ENCODE data around the gene REXO4. TPM values are rescaled to one million over a fixed set of nuclear protein-coding genes. Genes with fewer than 3 reads are reported as not detected.

REXO4 gene
- total RNA-seq, 2 experiments from 2014 or later = 35.7 to 45.5 TPM

GRCh38 chr9:133375116-133375723, 42.6 kb downstream of the REXO4 start:
- H4K20me1 ChIP-seq (ENCODE audit: insufficient read depth, low read length) = peaks cover 21% of the 10 kb centered on the region

GRCh38 chr9:133374612-133375115, 43.1 kb downstream of the REXO4 start:
- no TSS peak for BruUV-seq (replicated peaks)
- Histone ChIP-seq H3K4me2 (ENCODE audit: low read length) (peak overlapping the region; percentile 94), H3K36me3 (ENCODE audit: insufficient read depth, low read length) (peaks cover 40% of the 10 kb centered on the region), H3K4me3 (ENCODE audit: low read depth, low read length, poor library complexity, severe bottlenecking) (peak overlapping the region; percentile 91), H4K20me1 (ENCODE audit: insufficient read depth, low read length) (peaks cover 22% of the 10 kb centered on the region), H3K79me2 (ENCODE audit: insufficient read depth, low read depth, low read length) (peaks cover 62% of the 10 kb centered on the region), H3K9me2 (ENCODE audit: insufficient read depth, low read length) (no peaks in the 10 kb centered on the region), H3K9me3 (ENCODE audit: low read length) (no peaks in the 10 kb centered on the region), H3K27ac (ENCODE audit: low read depth, low read length, poor library complexity, severe bottlenecking) (peak overlapping the region; percentile 67), H3K4me1 (ENCODE audit: insufficient read depth, low read length, poor library complexity, severe bottlenecking) (peaks cover 36% of the 10 kb centered on the region), H2AFZ (ENCODE audit: low read length) (no peak overlapping the region)
- DNase-seq (ENCODE audit: low spot score) = no peak
- TF ChIP-seq EZH2phosphoT487 (IDR thresholded peaks at IDR 0.05; ENCODE audit: borderline replicate concordance, low read depth, low read length) (no peak), CTCF (conservative IDR thresholded peaks at IDR 0.05; ENCODE audit: low read length) (no peak)
- ChIA-PET CTCF (ENCODE audit: unreplicated experiment) (interaction anchor here (1.0 kb wide), 1 partner anchor 18 kb away, joined by 3 read pairs; no protein-coding TSS in a partner anchor), POLR2A (interaction anchor here (1.0 to 1.4 kb wide), 2 partner anchors 21 to 105 kb away, joined by 4 to 5 read pairs; no protein-coding TSS in a partner anchor)
- intact Hi-C loops (cut with micrococcal nuclease; ENCODE audit: unreplicated experiment) = loop anchor here (2.0 kb wide), 1 partner anchor 38 kb away; the partner anchor contains the start of gene SURF6

More at GRCh38 chr9:133375116-133375723, 42.6 kb downstream of the REXO4 start:
- peaks cover 34% of the 10 kb centered on the region for H3K4me1 ChIP-seq (ENCODE audit: insufficient read depth, low read length, poor library complexity, severe bottlenecking)
- H3K9me3 ChIP-seq (ENCODE audit: low read length) = no peaks in the 10 kb centered on the region
- ChIA-PET POLR2A (interaction anchor here (1.4 kb wide), 1 partner anchor 22 kb away, joined by 4 read pairs; no protein-coding TSS in a partner anchor), CTCF (ENCODE audit: unreplicated experiment) (interaction anchor here (1.0 kb wide), 1 partner anchor 18 kb away, joined by 3 read pairs; no protein-coding TSS in a partner anchor)
- peaks cover 35% of the 10 kb centered on the region for H3K36me3 ChIP-seq (ENCODE audit: insufficient read depth, low read length)
- H3K27ac ChIP-seq (ENCODE audit: low read depth, low read length, poor library complexity, severe bottlenecking) = peak overlapping the region; percentile 67
- DNase-seq (ENCODE audit: low spot score) = peak; percentile 65
- H2AFZ ChIP-seq (ENCODE audit: low read length) = no peak overlapping the region
- peak overlapping the region; percentile 91 for H3K4me3 ChIP-seq (ENCODE audit: low read depth, low read length, poor library complexity, severe bottlenecking)
- BruUV-seq (replicated peaks) = no TSS peak
- peak overlapping the region; percentile 94 for H3K4me2 ChIP-seq (ENCODE audit: low read length)
- H3K9me2 ChIP-seq (ENCODE audit: insufficient read depth, low read length) = no peaks in the 10 kb centered on the region
- intact Hi-C loops (cut with micrococcal nuclease; ENCODE audit: unreplicated experiment) = loop anchor here (2.0 kb wide), 1 partner anchor 38 kb away; the partner anchor contains the start of gene SURF6
- TF ChIP-seq EZH2phosphoT487 (IDR thresholded peaks at IDR 0.05; ENCODE audit: borderline replicate concordance, low read depth, low read length) (no peak), CTCF (conservative IDR thresholded peaks at IDR 0.05; ENCODE audit: low read length) (peak; percentile 72)
- H3K79me2 ChIP-seq (ENCODE audit: insufficient read depth, low read depth, low read length) = peaks cover 56% of the 10 kb centered on the region

- Histone ChIP-seq H3K4me2 (ENCODE audit: low read length) (peak overlapping the region; percentile 39; the same call in 1 of the 2 replicates), H3K4me3 (ENCODE audit: low read depth, low read length, poor library complexity, severe bottlenecking) (no peak overlapping the region), H2AFZ (ENCODE audit: low read length) (no peak overlapping the region), H3K79me2 (ENCODE audit: insufficient read depth, low read depth, low read length) (peaks cover 76% of the 10 kb centered on the region), H3K36me3 (ENCODE audit: insufficient read depth, low read length) (peaks cover 60% of the 10 kb centered on the region), H4K20me1 (ENCODE audit: insufficient read depth, low read length) (peaks cover 22% of the 10 kb centered on the region), H3K9me2 (ENCODE audit: insufficient read depth, low read length) (no peaks in the 10 kb centered on the region), H3K9me3 (ENCODE audit: low read length) (no peaks in the 10 kb centered on the region), H3K4me1 (ENCODE audit: insufficient read depth, low read length, poor library complexity, severe bottlenecking) (peaks cover 36% of the 10 kb centered on the region), H3K27ac (ENCODE audit: low read depth, low read length, poor library complexity, severe bottlenecking) (no peak overlapping the region)
- no peak for TF ChIP-seq EZH2phosphoT487 (IDR thresholded peaks at IDR 0.05; ENCODE audit: borderline replicate concordance, low read depth, low read length)
- TF ChIP-seq CTCF (conservative IDR thresholded peaks at IDR 0.05; ENCODE audit: low read length) = no peak
- DNase-seq (ENCODE audit: low spot score) = no peak
- intact Hi-C loops (cut with micrococcal nuclease; ENCODE audit: unreplicated experiment) = no loop called here
- no TSS peak for BruUV-seq (replicated peaks)
- ChIA-PET CTCF (ENCODE audit: unreplicated experiment) (no interaction called here), POLR2A (no interaction called here)
Measured at GRCh38 chr9:133372144-133372543, 45.7 kb downstream of the REXO4 start.
